Pancreas (tissue), 10 donors: ENCODE data around the gene ATG2A. TPM values are rescaled to one million over a fixed set of nuclear protein-coding genes. Genes with fewer than 3 reads are reported as not detected.

ENCODE experiments used
- ATAC-seq, 4 donors: fragments of 200-7000 bp; cut with Tn5 transposase; one replicate each; pipeline versions ENCODE4 v1.8.0 to v1.9.1; 2020; ENCODE audit warnings: mild to moderate bottlenecking in 4 of 4, moderate library complexity in 4 of 4
- DNase-seq, 6 donors: peaks; one replicate each; pipeline ENCODE4 v3.0.0-alpha.2; 2020
- FAIRE-seq: peaks from 2 replicates; lab custom pipeline; 2012; peaks lifted over from hg19 to GRCh38; lab: Jason Lieb, UNC
- H3K27ac ChIP-seq, 4 donors: fragments of 200-600 bp; sonication (generic); 1 replicate in 3 of 4; 2 replicates in 1 of 4; pipeline versions ENCODE4 v1.5.0 to v1.8.0; 2020
- H3K27me3 ChIP-seq, 4 donors: fragments of 200-600 bp; one replicate each; pipeline ENCODE4 v1.8.0; 2021
- H3K36me3 ChIP-seq, 3 donors: fragments of 200-600 bp; sonication (generic) in 1 of 3; one replicate each; pipeline versions ENCODE4 v1.5.0 to v1.8.0; 2020 to 2021
- H3K4me1 ChIP-seq, 3 donors: fragments of 200-600 bp; one replicate each; pipeline ENCODE4 v1.8.0; 2021
- H3K4me3 ChIP-seq, 4 donors: fragments of 200-600 bp; sonication (generic) in 2 of 4; one replicate each; pipeline versions ENCODE4 v1.5.0 to v1.8.0; 2020 to 2021
- H3K9me3 ChIP-seq, 4 donors: fragments of 200-600 bp; one replicate each; pipeline ENCODE4 v1.8.0; 2021
- CTCF ChIP-seq, 4 donors: fragments of 200-600 bp; sonication (generic) in 3 of 4; IDR thresholded peaks; one replicate each; pipeline versions ENCODE4 v1.5.0 to v1.8.0; 2021; ENCODE audit warnings: antibody characterized with exemption in 4 of 4
- WGBS, 2 donors: extraction: QIAGEN DNeasy Blood & Tissue Kit; methylation state at CpG; one replicate each; pipeline ENCODE4 v1.1.7; 2013; 5-methylcytosine and 5-hydroxymethylcytosine counted together
- intact Hi-C, 3 donors: fragments of 100-400 bp; cut with DNase I; formaldehyde crosslinking; loops; one replicate each; pipeline versions ENCODE4 v1.11.1 to v1.14.2; 2022
- polyA plus RNA-seq, 2 donors: library from polyadenylated mRNA; stranded (reverse); fragments of 200-250 nt; gene quantifications; one replicate each; pipeline ENCODE4 v1.2.3, GENCODE V29; 2013
- total RNA-seq, 6 donors: library from RNA; stranded (reverse); fragmentation: NEBNext Ultra II Directional in 4 of 6; extraction: Animal tissue kit (Norgen Biotek cat#: 25700) in 4 of 6; gene quantifications; one replicate each; pipeline versions ENCODE4 v1.2.1 to v1.2.4, GENCODE V29; 2021 to 2023
- donor health status: healthy with polysubstance abuse.
- donor health status: DM: no; HTN: no; CAD: no; lungs with moderate emphysema.
- donor health status: DM: no; HTN: no; CAD: no.
- donor health status: control.
- donor health status: control.
- donor health status: Bipolar disorder and iron deficiency.
- donor health status: DM: yes; HTN: yes; CAD: no.
- donor health status: DM: no; HTN: no; CAD: no.
- donor health status: DM: no; HTN: no; CAD: no.
- donor health status: DM: yes; HTN: yes; CAD: no.

ATG2A gene
- total and polyA plus RNA-seq, 8 donors = 13.3 to 34.1 (median 17.1) TPM

DNA sequence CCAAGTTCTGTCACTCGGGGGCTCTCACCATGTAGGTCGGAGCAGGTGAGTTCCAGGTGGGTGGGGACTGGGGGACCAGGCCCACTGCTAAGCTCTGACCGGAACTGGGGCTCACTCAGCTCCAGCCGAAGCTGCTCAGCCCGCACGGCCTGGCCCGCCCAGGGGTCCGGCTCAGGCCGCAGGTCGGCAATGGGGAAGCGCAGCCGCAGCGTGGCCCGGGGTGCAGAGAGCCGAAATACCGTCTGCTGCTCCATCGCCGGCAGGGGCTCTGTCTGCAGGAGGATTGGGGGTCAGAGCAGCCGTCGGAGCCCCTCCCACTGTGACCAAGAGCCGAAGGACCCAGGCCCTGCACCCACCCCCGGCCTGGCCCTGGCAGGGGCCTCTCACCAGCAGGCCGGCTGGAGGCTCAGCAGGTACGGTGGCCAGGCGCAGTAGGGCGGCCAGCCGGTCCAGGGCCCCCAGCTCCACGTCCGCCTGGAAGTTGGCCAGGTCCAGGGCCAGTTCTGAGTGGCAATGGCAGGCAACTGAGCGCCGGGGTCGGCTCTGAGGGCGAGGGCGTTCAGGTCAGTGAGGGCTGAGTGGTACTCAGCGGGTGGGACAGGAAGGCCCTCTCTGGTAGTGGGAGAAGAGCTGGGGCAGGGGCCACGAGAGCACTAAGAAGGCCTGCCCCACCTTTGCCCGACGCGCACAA, 7.2 kb downstream of the ATG2A start:
- H3K9me3 ChIP-seq = no peaks in the 10 kb centered on the region
- peaks cover 9 to 82% (median 48%) of the 10 kb centered on the region in 3 donors for H3K36me3 ChIP-seq
- no peak for TF ChIP-seq CTCF (IDR thresholded peaks at IDR 0.05)
- 89 to 91% methylated on average over 36 to 39 of the region's 39 CpGs for WGBS, 2 donors
- H3K4me1 ChIP-seq = no peaks in the 10 kb centered on the region
- intact Hi-C loops = no loop called here
- DNase-seq (peak in 2 of 6 donors; percentile 54 to 79), FAIRE-seq (no peak), ATAC-seq (no peak)
- no peak overlapping the region for H3K27ac ChIP-seq
- H3K4me3 ChIP-seq = no peak overlapping the region
- H3K27me3 ChIP-seq = no peaks in the 10 kb centered on the region

- Histone ChIP-seq H3K27me3 (no peaks in the 10 kb centered on the region), H3K4me3 (no peak overlapping the region), H3K27ac (no peak overlapping the region), H3K9me3 (no peaks in the 10 kb centered on the region), H3K36me3 (peaks cover 9 to 77% (median 49%) of the 10 kb centered on the region in 3 donors), H3K4me1 (no peaks in the 10 kb centered on the region)
- TF ChIP-seq CTCF (IDR thresholded peaks at IDR 0.05) = no peak
- no peak for FAIRE-seq
- no peak for ATAC-seq
- intact Hi-C loops = no loop called here
- peak in 1 of 6 donors; percentile 49 for DNase-seq
- 88 to 90% methylated on average over 11 of the region's 11 CpGs for WGBS, 2 donors
Observed at GRCh38 chr11:64908766-64909165, 8.2 kb downstream of the ATG2A start.

DNA sequence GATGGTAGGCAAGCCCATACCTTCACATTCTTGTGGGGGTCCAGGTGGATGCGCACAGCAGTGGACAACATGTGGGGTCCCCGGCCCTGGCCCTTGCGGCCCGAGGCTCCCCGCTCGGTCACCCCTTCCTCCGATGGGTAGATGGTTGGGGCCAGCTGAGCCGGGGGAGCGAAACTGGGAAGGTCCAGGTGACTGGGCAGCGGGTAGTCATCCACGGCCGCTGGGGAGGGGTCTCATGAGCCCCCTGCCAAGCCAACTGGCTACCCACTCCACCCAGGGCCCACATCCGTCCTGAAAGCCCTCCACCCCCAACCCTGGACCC, 10.7 kb downstream of the ATG2A start:
- WGBS, 2 donors = 95 to 100% methylated on average over 9 to 13 of the region's 13 CpGs
- no peak for FAIRE-seq
- no peak for ATAC-seq
- TF ChIP-seq CTCF (IDR thresholded peaks at IDR 0.05) = no peak
- Histone ChIP-seq H3K27me3 (no peaks in the 10 kb centered on the region), H3K9me3 (no peaks in the 10 kb centered on the region), H3K4me3 (no peak overlapping the region), H3K4me1 (no peaks in the 10 kb centered on the region), H3K36me3 (peaks cover 9 to 76% (median 42%) of the 10 kb centered on the region in 3 donors), H3K27ac (no peak overlapping the region)
- DNase-seq = peak in 1 of 6 donors; percentile 62
- intact Hi-C loops = no loop called here

- Histone ChIP-seq H3K4me1 (no peaks in the 10 kb centered on the region), H3K27me3 (no peaks in the 10 kb centered on the region), H3K36me3 (peaks cover 9 to 70% (median 38%) of the 10 kb centered on the region in 3 donors), H3K9me3 (no peaks in the 10 kb centered on the region), H3K4me3 (no peak overlapping the region), H3K27ac (no peak overlapping the region)
- DNase-seq (peak in 2 of 6 donors; percentile 28 to 63), ATAC-seq (no peak), FAIRE-seq (no peak)
- WGBS, 2 donors = 93 to 95% methylated on average over 25 of the region's 25 CpGs
- intact Hi-C loops = no loop called here
- no peak for TF ChIP-seq CTCF (IDR thresholded peaks at IDR 0.05)
Observed at GRCh38 chr11:64905516-64906313, 11.3 kb downstream of the ATG2A start.
